HG02852 (cell line): Measurements from ENCODE around the gene RIPK3.
"Not testable (repeated sequence)": the region's sequence is repeated elsewhere in the genome, so short reads cannot be mapped to it uniquely, and the experiment has no call there.

Experiments used
- ATAC-seq: cut with Tn5 transposase; IDR thresholded peaks from one replicate; pipeline ENCODE4 v1.9.1; 2021; ENCODE audit warnings: mild to moderate bottlenecking, moderate library complexity; ENCODE audit not compliant: unreplicated experiment

Gene RIPK3

GRCh38 chr14:24339284-24340151 is at the start of gene RIPK3:
RIPK3 (minus strand) TSS chr14:24339991; CDS start chr14:24339826, 165 bp downstream.
- ATAC-seq: peak; percentile 86

GRCh38 chr14:24389226-24389848 is 49.5 kb upstream of the RIPK3 start:
- no peak for ATAC-seq

GRCh38 chr14:24388474-24389179 is 48.8 kb upstream of the RIPK3 start:
- ATAC-seq: no peak

- not testable (repeated sequence) for ATAC-seq
These were observed 47.8 kb upstream of the RIPK3 start for GRCh38 chr14:24387579-24387978.

- no peak for ATAC-seq
These were observed 47.2 kb upstream of the RIPK3 start for GRCh38 chr14:24387009-24387345.

GRCh38 chr14:24385524-24385923 is 45.7 kb upstream of the RIPK3 start:
- no peak for ATAC-seq

GRCh38 chr14:24384169-24384568 is 44.4 kb upstream of the RIPK3 start:
- no peak for ATAC-seq

GRCh38 chr14:24382064-24382371 is 42.2 kb upstream of the RIPK3 start:
- no peak for ATAC-seq

GRCh38 chr14:24381363-24382063 is 41.7 kb upstream of the RIPK3 start:
- ATAC-seq: peak; percentile 54

- ATAC-seq: no peak
These were observed 40.3 kb upstream of the RIPK3 start for GRCh38 chr14:24379907-24380730.

- no peak for ATAC-seq
These were observed 39.5 kb upstream of the RIPK3 start for GRCh38 chr14:24378981-24379906.

GRCh38 chr14:24378327-24378726 is 38.5 kb upstream of the RIPK3 start:
- ATAC-seq: no peak

GRCh38 chr14:24377657-24378056 is 37.9 kb upstream of the RIPK3 start:
- ATAC-seq: no peak

- ATAC-seq: no peak
These were observed 37.3 kb upstream of the RIPK3 start for GRCh38 chr14:24377126-24377525.

- no peak for ATAC-seq
These were observed 36.8 kb upstream of the RIPK3 start for GRCh38 chr14:24376448-24377070.

GRCh38 chr14:24372701-24373416 is 33.1 kb upstream of the RIPK3 start:
- ATAC-seq: no peak

- ATAC-seq: not testable (repeated sequence)
These were observed 31.8 kb upstream of the RIPK3 start for GRCh38 chr14:24371605-24372004.

GRCh38 chr14:24370748-24371147 is 31.0 kb upstream of the RIPK3 start:
- no peak for ATAC-seq
